HepG2 (cell line): ENCODE measurements around the gene TIAM2. TPM values are rescaled to one million over a fixed set of nuclear protein-coding genes. Genes with fewer than 3 reads are reported as not detected.

ENCODE experiments used
- AKAP8 ChIP-seq: sonication (generic); formaldehyde crosslinking; IDR thresholded peaks from 2 replicates; pipeline ENCODE4 v1.5.1; 2020; ENCODE audit warnings: mild to moderate bottlenecking, missing genetic modification reagents
- HMG20A ChIP-seq: IDR thresholded peaks from 2 replicates; pipeline ENCODE4 v1.6.1; 2016; ENCODE audit warnings: borderline replicate concordance
- KDM6A ChIP-seq: IDR thresholded peaks from 2 replicates; pipeline ENCODE4 v1.6.1; 2016; ENCODE audit warnings: low read depth
- MTA3 ChIP-seq: sonication (generic); formaldehyde crosslinking; IDR thresholded peaks from 2 replicates; pipeline ENCODE4 v1.4.0; 2020; ENCODE audit warnings: missing genetic modification reagents
- U2AF2 ChIP-seq: fragments of 200-400 bp; formaldehyde crosslinking; IDR thresholded peaks from 2 replicates; pipeline ENCODE4 v1.6.1; 2017; ENCODE audit warnings: low read depth, mild to moderate bottlenecking, low read length
- WIZ ChIP-seq: sonication (generic); formaldehyde crosslinking; IDR thresholded peaks from 2 replicates; pipeline ENCODE4 v1.5.1; 2020; ENCODE audit warnings: mild to moderate bottlenecking, missing genetic modification reagents
- ZNF75D ChIP-seq: sonication (generic); formaldehyde crosslinking; IDR thresholded peaks from 2 replicates; pipeline ENCODE4 v1.8.1; 2023; ENCODE audit warnings: missing genetic modification reagents, mild to moderate bottlenecking, borderline replicate concordance
- polyA plus RNA-seq, 8 experiments: library from polyadenylated mRNA; depleted of rRNA in 3 of 8; stranded (reverse) in 7 of 8; unstranded in 1 of 8; fragments of >200 nt; fragmentation: Illumina TruSeq in 4 of 8; extraction: Trizol in 4 of 8; gene quantifications; 2 replicates each; pipeline versions ENCODE4 v1.2.1 to v1.2.3, GENCODE V29; 2011 to 2016; ENCODE audit warnings: low read depth in 4 of 8, missing spikeins in 1 of 8, mixed read lengths in 1 of 8; ENCODE audit not compliant: insufficient read depth in 1 of 8
- total RNA-seq, 5 experiments: library from RNA; depleted of rRNA; stranded (reverse); fragments of >200 nt; fragmentation: Illumina TruSeq; extraction: Trizol; gene quantifications; 2 replicates each; pipeline ENCODE4 v1.2.3, GENCODE V29; 2016; ENCODE audit warnings: low read depth in 1 of 5
- TF ChIP-seq, protein P1 (sequence below): sonication (generic); formaldehyde crosslinking; IDR thresholded peaks from 2 replicates; pipeline ENCODE4 v1.5.1; 2020; ENCODE audit warnings: missing genetic modification reagents, mild to moderate bottlenecking, borderline replicate concordance
- TF ChIP-seq, protein P2 (sequence below): sonication (generic); formaldehyde crosslinking; conservative IDR thresholded peaks from 2 replicates; pipeline ENCODE4 v1.8.1; 2023; ENCODE audit warnings: missing genetic modification reagents
- TF ChIP-seq, protein P3 (sequence below): sonication (generic); formaldehyde crosslinking; IDR thresholded peaks from 2 replicates; pipeline ENCODE4 v1.4.0; 2020; ENCODE audit warnings: missing genetic modification reagents

TIAM2 gene
- total and polyA plus RNA-seq, 2 of the 13 experiments (the other 11 are each of a cell fraction or from before 2014, with no cell fraction given) = 4.1 to 4.5 TPM

DNA sequence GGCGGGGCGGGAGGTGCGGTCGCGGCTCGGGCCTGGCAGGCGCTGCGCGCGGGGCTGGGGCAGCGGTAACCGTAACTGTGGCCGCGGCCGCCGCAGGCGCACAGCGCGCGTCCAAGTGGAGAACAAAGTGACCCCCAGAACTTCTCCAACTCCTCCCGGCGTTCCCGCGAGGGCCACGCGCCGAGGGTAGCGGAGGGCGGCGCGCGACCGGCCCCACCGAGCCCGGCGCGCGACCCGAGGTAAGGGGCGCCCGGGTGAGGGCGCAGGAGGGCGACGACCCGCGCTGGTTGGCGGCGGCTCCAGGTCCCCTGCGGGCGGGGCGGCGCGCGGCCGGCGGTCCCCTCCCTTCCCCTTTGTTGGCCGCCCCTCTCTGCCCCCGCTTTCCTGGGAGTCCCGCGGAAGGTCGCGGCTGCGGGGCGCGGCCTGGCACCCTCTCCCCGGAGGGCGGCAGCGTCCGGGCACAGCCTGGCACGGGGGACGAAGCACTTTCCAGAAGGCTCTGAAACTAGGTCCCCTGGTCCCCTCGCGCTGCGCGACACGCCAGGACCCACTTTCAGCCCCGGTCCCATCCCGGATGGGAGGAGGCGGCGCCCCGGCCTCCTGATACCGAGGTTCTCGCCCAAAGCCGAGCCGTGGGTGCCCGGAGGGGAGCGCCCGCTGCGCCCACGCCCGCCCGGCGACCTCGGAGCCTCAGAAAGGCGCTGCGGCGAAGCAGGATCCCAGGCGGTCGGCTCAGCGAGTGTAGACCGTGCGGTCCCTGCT, at the start of gene TIAM2 (continued):
- TF ChIP-seq, protein P1, sequence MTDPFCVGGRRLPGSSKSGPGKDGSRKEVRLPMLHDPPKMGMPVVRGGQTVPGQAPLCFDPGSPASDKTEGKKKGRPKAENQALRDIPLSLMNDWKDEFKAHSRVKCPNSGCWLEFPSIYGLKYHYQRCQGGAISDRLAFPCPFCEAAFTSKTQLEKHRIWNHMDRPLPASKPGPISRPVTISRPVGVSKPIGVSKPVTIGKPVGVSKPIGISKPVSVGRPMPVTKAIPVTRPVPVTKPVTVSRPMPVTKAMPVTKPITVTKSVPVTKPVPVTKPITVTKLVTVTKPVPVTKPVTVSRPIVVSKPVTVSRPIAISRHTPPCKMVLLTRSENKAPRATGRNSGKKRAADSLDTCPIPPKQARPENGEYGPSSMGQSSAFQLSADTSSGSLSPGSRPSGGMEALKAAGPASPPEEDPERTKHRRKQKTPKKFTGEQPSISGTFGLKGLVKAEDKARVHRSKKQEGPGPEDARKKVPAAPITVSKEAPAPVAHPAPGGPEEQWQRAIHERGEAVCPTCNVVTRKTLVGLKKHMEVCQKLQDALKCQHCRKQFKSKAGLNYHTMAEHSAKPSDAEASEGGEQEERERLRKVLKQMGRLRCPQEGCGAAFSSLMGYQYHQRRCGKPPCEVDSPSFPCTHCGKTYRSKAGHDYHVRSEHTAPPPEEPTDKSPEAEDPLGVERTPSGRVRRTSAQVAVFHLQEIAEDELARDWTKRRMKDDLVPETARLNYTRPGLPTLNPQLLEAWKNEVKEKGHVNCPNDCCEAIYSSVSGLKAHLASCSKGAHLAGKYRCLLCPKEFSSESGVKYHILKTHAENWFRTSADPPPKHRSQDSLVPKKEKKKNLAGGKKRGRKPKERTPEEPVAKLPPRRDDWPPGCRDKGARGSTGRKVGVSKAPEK = peak; percentile 82; the same call in 1 of the 2 replicates
- TF ChIP-seq MTA3 (CRISPR knock-in tag) (no peak), HMG20A (CRISPR knock-in tag) (no peak), WIZ (CRISPR knock-in tag) (0 out of 2 replicates have a peak, but pooled peaks have one; percentile 19), KDM6A (CRISPR knock-in tag) (no peak), ZNF75D (CRISPR knock-in tag) (no peak), U2AF2 (no peak), AKAP8 (CRISPR knock-in tag) (no peak)
- TF ChIP-seq, protein P2, sequence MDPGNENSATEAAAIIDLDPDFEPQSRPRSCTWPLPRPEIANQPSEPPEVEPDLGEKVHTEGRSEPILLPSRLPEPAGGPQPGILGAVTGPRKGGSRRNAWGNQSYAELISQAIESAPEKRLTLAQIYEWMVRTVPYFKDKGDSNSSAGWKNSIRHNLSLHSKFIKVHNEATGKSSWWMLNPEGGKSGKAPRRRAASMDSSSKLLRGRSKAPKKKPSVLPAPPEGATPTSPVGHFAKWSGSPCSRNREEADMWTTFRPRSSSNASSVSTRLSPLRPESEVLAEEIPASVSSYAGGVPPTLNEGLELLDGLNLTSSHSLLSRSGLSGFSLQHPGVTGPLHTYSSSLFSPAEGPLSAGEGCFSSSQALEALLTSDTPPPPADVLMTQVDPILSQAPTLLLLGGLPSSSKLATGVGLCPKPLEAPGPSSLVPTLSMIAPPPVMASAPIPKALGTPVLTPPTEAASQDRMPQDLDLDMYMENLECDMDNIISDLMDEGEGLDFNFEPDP (CRISPR knock-in tag) = no peak
- TF ChIP-seq, protein P3, sequence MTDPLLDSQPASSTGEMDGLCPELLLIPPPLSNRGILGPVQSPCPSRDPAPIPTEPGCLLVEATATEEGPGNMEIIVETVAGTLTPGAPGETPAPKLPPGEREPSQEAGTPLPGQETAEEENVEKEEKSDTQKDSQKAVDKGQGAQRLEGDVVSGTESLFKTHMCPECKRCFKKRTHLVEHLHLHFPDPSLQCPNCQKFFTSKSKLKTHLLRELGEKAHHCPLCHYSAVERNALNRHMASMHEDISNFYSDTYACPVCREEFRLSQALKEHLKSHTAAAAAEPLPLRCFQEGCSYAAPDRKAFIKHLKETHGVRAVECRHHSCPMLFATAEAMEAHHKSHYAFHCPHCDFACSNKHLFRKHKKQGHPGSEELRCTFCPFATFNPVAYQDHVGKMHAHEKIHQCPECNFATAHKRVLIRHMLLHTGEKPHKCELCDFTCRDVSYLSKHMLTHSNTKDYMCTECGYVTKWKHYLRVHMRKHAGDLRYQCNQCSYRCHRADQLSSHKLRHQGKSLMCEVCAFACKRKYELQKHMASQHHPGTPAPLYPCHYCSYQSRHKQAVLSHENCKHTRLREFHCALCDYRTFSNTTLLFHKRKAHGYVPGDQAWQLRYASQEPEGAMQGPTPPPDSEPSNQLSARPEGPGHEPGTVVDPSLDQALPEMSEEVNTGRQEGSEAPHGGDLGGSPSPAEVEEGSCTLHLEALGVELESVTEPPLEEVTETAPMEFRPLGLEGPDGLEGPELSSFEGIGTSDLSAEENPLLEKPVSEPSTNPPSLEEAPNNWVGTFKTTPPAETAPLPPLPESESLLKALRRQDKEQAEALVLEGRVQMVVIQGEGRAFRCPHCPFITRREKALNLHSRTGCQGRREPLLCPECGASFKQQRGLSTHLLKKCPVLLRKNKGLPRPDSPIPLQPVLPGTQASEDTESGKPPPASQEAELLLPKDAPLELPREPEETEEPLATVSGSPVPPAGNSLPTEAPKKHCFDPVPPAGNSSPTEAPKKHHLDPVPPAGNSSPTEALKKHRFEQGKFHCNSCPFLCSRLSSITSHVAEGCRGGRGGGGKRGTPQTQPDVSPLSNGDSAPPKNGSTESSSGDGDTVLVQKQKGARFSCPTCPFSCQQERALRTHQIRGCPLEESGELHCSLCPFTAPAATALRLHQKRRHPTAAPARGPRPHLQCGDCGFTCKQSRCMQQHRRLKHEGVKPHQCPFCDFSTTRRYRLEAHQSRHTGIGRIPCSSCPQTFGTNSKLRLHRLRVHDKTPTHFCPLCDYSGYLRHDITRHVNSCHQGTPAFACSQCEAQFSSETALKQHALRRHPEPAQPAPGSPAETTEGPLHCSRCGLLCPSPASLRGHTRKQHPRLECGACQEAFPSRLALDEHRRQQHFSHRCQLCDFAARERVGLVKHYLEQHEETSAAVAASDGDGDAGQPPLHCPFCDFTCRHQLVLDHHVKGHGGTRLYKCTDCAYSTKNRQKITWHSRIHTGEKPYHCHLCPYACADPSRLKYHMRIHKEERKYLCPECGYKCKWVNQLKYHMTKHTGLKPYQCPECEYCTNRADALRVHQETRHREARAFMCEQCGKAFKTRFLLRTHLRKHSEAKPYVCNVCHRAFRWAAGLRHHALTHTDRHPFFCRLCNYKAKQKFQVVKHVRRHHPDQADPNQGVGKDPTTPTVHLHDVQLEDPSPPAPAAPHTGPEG (CRISPR knock-in tag) = peak; percentile 69; the same call in 1 of the 2 replicates
